Measurements from ENCODE around the gene CYP2F1.

The CYP2F1 gene

GRCh38 chr19:41175801-41176777, 61.9 kb downstream of the CYP2F1 start:
- DNase-seq (ENCODE audit: low read depth in 3 of 3, low spot score in 1 of 3): peak in 1 of 3 donors; percentile 10
